HG02938 (cell line): Measurements from ENCODE around the gene JARID2.
"Not testable (repeated sequence)": the region's sequence is repeated elsewhere in the genome, so short reads cannot be mapped to it uniquely, and the experiment has no call there.

Source experiments
- ATAC-seq: cut with Tn5 transposase; IDR thresholded peaks from one replicate; pipeline ENCODE4 v1.9.1; 2021; ENCODE audit warnings: mild to moderate bottlenecking, moderate library complexity; ENCODE audit not compliant: unreplicated experiment

Gene JARID2

GRCh38 chr6:15411766-15412165 lies 165.9 kb downstream of the JARID2 start:
- no peak for ATAC-seq

GRCh38 chr6:15412767-15413166 lies 166.9 kb downstream of the JARID2 start:
- no peak for ATAC-seq

GRCh38 chr6:15413466-15414234 lies 167.8 kb downstream of the JARID2 start:
- no peak for ATAC-seq

GRCh38 chr6:15414235-15414612 lies 168.4 kb downstream of the JARID2 start:
- no peak for ATAC-seq

- not testable (repeated sequence) for ATAC-seq
These were observed 169.8 kb downstream of the JARID2 start for GRCh38 chr6:15415622-15416021.

- ATAC-seq, result no peak
These were observed 171.2 kb downstream of the JARID2 start for GRCh38 chr6:15416932-15417509.

GRCh38 chr6:15417811-15418210 lies 171.9 kb downstream of the JARID2 start:
- no peak for ATAC-seq

GRCh38 chr6:15419493-15419892 lies 173.6 kb downstream of the JARID2 start:
- no peak for ATAC-seq

- ATAC-seq, result peak; percentile 82
These were observed 175.1 kb downstream of the JARID2 start for GRCh38 chr6:15420959-15421438.

- no peak for ATAC-seq
These were observed 176.3 kb downstream of the JARID2 start for GRCh38 chr6:15421945-15422733.

- no peak for ATAC-seq
These were observed 177.6 kb downstream of the JARID2 start for GRCh38 chr6:15423286-15423993.

- no peak for ATAC-seq
These were observed 180.1 kb downstream of the JARID2 start for GRCh38 chr6:15425947-15426346.

- no peak for ATAC-seq
These were observed 180.5 kb downstream of the JARID2 start for GRCh38 chr6:15426395-15426794.

- ATAC-seq, result no peak
These were observed 181.0 kb downstream of the JARID2 start for GRCh38 chr6:15426901-15427300.

GRCh38 chr6:15427331-15428070 lies 181.6 kb downstream of the JARID2 start:
- peak; percentile 39 for ATAC-seq

GRCh38 chr6:15429141-15430110 lies 183.6 kb downstream of the JARID2 start:
- ATAC-seq, result no peak

- no peak for ATAC-seq
These were observed 184.3 kb downstream of the JARID2 start for GRCh38 chr6:15430186-15430585.

- no peak for ATAC-seq
These were observed 185.1 kb downstream of the JARID2 start for GRCh38 chr6:15430931-15431405.
